Non-pigmented ciliary epithelial cell (primary cell): ENCODE data around the gene HSD17B12.
"Not testable (repeated sequence)": the region's sequence is repeated elsewhere in the genome, so short reads cannot be mapped to it uniquely, and the experiment has no call there.

ENCODE experiments used
- DNase-seq: peaks from one replicate; pipeline ENCODE4 v3.0.0-alpha.2; 2010; ENCODE audit warnings: low read depth

Gene HSD17B12

DNA sequence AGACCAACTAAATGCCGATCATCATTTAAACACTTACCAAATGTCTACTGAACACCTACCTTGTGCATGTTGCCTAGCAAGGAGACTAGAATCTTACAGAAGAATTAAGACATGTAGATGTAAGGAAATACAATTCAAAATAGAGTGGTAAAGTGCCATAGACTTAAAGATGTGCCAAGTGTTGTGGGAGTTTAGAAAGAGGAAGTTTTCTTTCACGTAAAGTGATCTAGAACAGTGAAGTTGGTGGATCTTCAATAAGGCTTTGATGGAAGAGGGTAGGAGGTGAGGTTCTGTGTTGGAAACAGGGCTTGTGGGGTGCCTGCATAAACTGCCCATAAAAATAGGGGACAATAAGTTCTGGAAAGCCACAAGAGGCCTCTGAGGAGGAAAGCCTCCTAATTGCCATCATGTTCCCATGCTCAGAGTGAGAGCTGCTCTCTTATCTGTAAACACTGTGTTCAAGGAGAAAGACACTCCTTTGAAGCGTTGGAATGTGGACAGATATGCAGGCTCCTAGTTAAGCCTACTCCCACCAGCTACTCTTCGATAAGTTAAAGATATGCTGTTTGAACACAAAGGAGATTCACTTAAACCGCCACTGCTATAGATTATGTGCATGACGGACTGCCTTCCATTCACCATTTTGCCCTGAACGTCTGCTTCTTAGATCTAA is 66.7 kb downstream of the HSD17B12 start:
- DNase-seq = no peak

DNA sequence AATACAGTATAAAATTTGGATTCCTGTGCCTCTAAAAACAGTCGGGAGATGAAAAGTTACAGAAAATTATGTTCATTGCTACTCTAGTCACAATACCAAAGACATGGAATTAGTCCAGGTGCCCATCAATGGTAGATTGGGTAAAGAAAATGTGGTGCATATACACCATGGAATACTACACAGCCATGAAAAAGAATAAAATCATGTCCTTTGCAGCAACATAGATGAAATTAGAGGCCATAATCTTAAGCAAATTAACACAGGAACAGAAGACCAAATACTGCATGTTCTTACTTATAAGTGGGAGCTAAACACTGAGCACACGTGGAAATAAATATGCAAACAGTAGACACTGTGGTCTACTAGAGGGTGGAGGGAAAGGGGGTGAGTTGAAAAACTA is 67.6 kb downstream of the HSD17B12 start:
- no peak for DNase-seq

DNA sequence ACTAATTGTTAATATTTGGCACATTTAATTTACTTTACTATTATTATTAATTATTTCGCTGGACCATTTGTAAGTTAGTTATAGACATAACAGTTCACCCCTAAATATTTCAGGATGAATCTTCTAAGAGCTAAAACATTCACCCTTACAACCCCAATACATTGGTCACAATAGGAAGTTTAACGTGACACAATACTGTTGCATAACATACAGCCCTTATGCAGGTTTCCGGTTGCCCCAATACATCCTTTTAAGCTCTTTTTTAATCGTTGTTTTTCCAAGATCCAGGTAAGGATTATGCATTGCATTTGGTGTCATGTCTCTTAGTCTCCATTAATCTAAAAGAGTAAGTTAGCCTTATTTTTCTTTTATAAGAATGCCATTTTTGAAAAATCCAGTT is 71.2 kb downstream of the HSD17B12 start:
- DNase-seq = no peak

GRCh38 chr11:43756575-43756974 is 76.0 kb downstream of the HSD17B12 start:
- peak; percentile 19 for DNase-seq

DNA sequence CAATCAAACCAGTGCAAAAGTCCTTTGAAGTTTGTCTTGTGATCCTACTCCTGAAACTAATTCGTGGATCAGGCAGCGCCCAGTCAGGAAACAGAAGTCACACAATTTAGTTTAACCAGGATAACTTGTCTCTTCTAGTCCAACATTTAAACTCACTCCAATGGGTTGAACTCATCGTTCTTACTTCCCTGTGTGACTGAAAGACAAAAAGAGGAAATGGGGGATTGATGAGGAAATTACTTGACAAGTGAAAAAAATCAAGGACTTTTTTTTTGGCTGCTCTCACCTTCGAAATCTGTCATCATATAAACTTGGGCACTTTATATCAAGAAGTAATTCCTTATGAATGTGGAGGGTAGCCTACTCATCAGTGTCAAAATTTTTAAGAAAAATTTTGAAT is 78.4 kb downstream of the HSD17B12 start:
- DNase-seq = no peak

DNA sequence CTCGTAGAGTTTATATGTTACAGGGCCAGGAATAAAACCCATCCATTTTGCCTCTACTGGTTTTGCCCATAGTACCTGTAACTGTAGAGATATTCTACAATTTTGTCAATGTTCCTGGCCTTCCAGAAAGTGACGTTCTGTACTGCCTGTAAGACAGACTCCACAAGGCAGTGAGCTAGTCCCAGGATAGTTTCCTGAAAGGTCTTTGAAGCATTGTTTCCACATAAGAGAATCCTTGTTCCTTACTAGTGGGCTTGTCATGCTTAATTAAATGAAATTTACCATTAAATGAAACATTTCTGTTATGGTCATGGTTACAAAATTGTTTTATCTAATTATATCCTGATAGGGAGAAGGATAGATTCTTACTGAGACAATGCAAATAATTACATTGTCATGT is 80.4 kb downstream of the HSD17B12 start:
- DNase-seq = no peak

- DNase-seq = no peak
Measured at GRCh38 chr11:43765194-43765593, 84.7 kb downstream of the HSD17B12 start.

DNA sequence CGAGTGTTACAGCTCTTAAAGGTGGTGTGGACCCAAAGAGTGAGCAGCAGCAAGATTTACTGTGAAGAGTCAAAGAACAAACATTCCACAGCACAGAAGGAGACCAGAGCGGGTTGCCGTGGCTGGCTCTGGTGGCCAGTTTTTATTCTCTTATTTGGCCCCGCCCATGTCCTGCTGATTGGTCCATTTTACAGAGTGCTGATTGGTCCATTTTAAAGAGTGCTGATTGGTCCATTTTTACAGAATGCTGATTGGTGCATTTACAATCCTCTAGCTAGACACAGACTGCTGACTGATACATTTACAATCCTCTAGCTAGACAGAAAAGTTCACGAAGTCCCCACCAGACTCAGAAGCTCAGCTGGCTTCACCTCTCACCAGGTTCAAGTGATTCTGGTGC is 88.1 kb downstream of the HSD17B12 start:
- DNase-seq = not testable (repeated sequence)

- no peak for DNase-seq
Measured at GRCh38 chr11:43770173-43770572, 89.6 kb downstream of the HSD17B12 start.

DNA sequence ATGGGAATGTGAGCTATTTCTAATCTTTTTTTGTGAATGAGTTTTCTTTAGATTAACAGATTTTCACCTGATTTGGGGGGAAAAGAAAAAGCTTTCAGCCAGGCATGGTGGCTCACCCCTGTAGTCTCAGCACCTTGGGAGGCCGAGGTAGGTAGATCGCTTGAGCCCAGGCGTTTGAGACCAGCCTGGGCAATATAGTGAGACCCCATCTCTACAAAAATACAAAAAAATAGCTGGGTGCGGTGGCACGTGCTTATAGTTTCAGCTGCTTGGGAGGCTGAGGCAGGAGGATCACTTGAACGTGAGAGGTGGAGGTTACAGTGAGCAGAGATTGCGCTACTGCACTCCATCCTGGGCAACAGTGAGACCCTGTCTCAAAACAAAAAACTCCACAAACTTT is 92.2 kb downstream of the HSD17B12 start:
- no peak for DNase-seq

- no peak for DNase-seq
Measured at GRCh38 chr11:43774786-43775185, 94.2 kb downstream of the HSD17B12 start.

DNA sequence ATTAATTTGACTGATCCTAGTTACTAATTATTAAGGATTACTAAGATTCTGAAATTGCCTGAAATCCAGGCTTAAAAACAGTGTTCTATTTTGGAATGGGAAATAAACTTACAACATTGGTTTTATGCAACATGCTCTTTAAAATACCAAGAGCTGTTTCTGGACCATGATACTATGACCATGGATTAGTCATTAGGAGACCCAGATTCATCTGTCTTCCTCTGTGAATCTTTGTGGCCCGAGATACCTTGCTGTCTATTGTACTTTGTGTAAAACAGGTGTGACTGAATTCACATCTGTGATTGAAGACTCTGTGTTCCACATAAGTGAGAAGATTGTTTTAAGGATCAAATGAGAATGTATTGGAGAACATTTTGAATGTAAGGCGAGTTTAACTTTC is 98.8 kb downstream of the HSD17B12 start:
- DNase-seq = no peak

DNA sequence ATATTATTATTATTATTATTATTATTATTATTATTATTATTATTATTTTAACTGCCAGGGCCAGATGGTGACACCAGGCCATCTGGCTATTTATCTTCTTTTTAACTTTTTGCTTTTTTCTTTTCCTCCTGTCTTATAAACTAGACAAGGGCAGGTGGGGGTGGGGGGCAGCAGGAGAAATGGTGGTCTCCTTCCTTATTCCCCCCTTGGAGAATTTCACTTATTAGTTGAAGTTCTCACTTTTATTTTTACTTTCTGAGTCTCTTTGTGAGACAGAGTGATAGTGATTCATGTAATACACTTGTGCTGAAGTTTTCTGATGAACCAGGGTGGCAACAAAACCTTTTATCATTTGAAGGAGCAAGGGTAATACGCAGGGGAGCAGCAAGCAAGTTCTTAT is 103.8 kb downstream of the HSD17B12 start:
- no peak for DNase-seq

DNA sequence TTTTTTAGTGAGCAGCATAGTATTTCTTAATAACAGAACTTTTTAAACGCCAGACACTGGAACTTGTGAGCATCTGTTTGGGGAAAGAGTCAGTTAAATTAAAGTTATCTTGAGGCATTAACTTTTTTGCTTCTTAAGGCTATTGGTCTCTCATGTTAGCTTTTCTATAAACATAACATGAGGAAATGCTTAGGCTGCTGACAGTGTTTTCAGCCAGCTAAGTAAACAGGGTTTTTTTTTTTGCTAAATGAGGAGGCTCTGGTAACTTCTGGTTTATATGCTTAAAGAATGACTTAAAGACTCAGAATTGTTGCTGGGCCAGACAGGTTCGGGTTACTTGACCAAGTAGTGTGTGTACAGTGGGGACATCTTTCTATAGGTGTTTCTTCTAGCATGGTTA is 104.3 kb downstream of the HSD17B12 start:
- no peak for DNase-seq

DNA sequence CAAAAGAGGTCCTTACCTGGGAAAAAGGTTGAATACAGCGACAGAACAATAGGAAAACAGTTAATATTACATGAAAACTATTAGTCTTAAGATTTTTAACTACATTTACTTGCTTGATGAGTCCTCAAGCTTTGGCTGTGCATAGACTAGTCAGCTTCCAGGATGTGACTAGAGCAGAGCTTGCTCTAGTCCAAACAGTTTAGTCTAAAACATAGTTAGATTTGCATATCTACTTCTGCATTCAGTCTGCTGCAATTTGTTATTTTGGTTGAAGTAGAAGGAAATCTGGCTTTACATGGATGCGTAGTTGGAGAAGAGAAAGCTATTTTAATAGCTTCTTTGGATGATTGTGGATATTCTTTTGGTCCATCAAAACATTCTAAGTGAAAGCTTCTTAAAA is 104.8 kb downstream of the HSD17B12 start:
- DNase-seq = no peak

GRCh38 chr11:43786016-43786415 is 105.5 kb downstream of the HSD17B12 start:
- no peak for DNase-seq

DNA sequence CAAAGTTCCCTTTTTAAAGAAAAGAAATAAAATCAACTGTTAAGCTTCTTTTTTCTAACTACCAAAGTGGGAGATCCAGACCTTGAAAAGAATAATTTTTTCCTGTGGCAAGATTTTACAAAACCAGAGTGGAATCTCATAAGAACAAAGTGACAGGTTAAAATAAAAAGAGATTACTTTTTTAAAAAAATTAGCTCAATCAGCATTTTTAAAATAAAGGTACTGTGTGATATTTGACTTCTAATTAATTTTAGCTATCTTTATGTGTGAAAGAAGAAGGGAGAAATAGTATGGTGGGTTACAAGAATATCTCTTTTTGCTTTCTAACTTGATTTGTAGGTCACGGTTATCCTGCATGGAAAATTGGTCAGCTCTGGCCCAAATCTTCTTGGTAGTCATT is 107.3 kb downstream of the HSD17B12 start:
- DNase-seq = no peak

- DNase-seq = no peak
Measured at GRCh38 chr11:43788421-43788820, 107.9 kb downstream of the HSD17B12 start.

DNA sequence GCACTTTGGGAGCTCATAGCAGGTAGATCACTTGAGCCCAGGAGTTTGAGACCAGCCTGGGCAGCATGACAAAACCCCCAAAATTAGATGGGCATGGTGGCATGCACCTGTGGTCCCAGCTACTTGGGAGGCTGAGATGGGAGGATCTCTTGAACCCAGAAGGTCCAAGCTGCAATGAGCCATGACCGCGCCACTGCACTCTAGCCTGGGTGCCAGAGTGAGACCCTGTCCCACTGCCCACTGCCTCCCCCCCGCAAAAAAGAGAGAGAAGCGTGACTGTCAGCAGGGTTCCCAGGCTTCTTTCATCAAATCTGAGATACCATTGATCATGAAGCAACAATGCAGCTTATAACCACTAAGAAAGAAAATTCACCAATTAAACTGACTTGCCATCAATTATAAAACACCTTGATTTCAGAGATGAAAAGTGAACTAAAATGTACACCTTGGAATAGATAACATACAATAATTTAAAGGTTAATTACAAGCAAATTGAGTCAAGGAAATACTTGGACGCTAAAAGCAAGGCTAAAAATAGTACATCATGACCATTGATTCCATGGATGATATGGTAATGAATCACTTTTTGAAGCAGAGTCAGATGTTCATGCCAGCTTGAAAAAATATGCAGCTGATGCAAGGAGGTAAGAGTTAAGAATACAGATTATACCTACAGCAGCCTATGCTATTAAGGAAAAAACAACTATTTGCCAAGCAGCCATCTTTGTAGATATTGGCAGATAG is 109.3 kb downstream of the HSD17B12 start:
- DNase-seq = peak; percentile 38

DNA sequence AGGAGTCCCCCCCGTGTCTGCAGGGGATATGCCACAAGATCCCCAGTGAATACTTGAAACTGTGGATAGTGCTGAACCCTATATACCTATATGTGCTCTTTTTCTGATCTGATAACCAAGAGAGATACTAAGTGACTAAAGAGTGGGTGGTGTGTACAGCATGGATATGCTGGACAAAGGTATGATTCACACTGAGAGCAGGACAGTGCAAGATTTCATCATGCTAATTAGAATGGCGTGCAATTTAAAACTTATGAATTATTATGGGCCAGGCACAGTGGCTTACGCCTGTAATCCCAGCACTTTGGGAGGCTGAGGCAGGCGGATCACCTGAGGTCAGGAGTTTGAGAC is 109.9 kb downstream of the HSD17B12 start:
- peak; percentile 19 for DNase-seq

- DNase-seq = no peak
Measured at GRCh38 chr11:43797337-43797736, 116.8 kb downstream of the HSD17B12 start.

GRCh38 chr11:43797866-43798265 is 117.3 kb downstream of the HSD17B12 start:
- DNase-seq = no peak

- DNase-seq = no peak
Measured at GRCh38 chr11:43802509-43802908, 122.0 kb downstream of the HSD17B12 start.

- DNase-seq = no peak
Measured at GRCh38 chr11:43803766-43804165, 123.2 kb downstream of the HSD17B12 start.
